Stimulated activated CD4-positive, alpha-beta T cell treated with anti-CD3 and anti-CD28 coated beads, TNF-alpha, amount 100 ng/mL, for 48 hours (primary cell): ENCODE results near the gene ADCY6.

Experiments
- DNase-seq, 3 donors: peaks; one replicate each; pipeline ENCODE4 v3.0.0-alpha.2; 2020; ENCODE audit warnings: low read depth in 3 of 3

The ADCY6 gene

GRCh38 chr12:48788854-48789775, at the start of gene ADCY6:
TSS of gene ADCY6 (minus strand) at chr12:48789089. CDS start at chr12:48783434, 5,655 bp downstream.
- DNase-seq: no peak

- no peak for DNase-seq
These were observed 49.2 kb upstream of the ADCY6 start for GRCh38 chr12:48838048-48838447.

- DNase-seq: no peak
These were observed 43.6 kb upstream of the ADCY6 start for GRCh38 chr12:48832321-48833060.

GRCh38 chr12:48831257-48831656, 42.4 kb upstream of the ADCY6 start:
- no peak for DNase-seq

- no peak for DNase-seq
These were observed 40.1 kb upstream of the ADCY6 start for GRCh38 chr12:48828841-48829575.

- no peak for DNase-seq
These were observed 39.4 kb upstream of the ADCY6 start for GRCh38 chr12:48828293-48828692.

GRCh38 chr12:48827513-48828096, 38.7 kb upstream of the ADCY6 start:
- no peak for DNase-seq

- DNase-seq: no peak
These were observed 38.1 kb upstream of the ADCY6 start for GRCh38 chr12:48827026-48827425.

GRCh38 chr12:48826209-48826855, 37.4 kb upstream of the ADCY6 start:
- DNase-seq: no peak

- no peak for DNase-seq
These were observed 36.0 kb upstream of the ADCY6 start for GRCh38 chr12:48824905-48825304.

GRCh38 chr12:48824112-48824511, 35.2 kb upstream of the ADCY6 start:
- DNase-seq: no peak

- no peak for DNase-seq
These were observed 34.4 kb upstream of the ADCY6 start for GRCh38 chr12:48823281-48823680.

- DNase-seq: no peak
These were observed 33.8 kb upstream of the ADCY6 start for GRCh38 chr12:48822711-48823110.

- DNase-seq: no peak
These were observed 33.2 kb upstream of the ADCY6 start for GRCh38 chr12:48822139-48822538.

GRCh38 chr12:48819986-48820725, 31.3 kb upstream of the ADCY6 start:
- no peak for DNase-seq

GRCh38 chr12:48818831-48819590, 30.1 kb upstream of the ADCY6 start:
- DNase-seq: no peak

- peak; percentile 49 to 79 (median 49) for DNase-seq
These were observed 29.3 kb upstream of the ADCY6 start, which contains the start of gene CACNB3 for GRCh38 chr12:48817873-48818830. TSS of gene CACNB3 (plus strand) at chr12:48818496. CDS start at chr12:48818930, 434 bp downstream.

- DNase-seq: no peak
These were observed 27.4 kb upstream of the ADCY6 start for GRCh38 chr12:48816143-48816854.
